Keratinocyte (primary cell): ENCODE results near the gene FN3K. TPM values are rescaled to one million over a fixed set of nuclear protein-coding genes. Genes with fewer than 3 reads are reported as not detected.
"Not testable (repeated sequence)": the region's sequence is repeated elsewhere in the genome, so short reads cannot be mapped to it uniquely, and the experiment has no call there.

Experiments
- DNase-seq: peaks from one replicate; pipeline ENCODE4 v3.0.0-alpha.2; 2011; ENCODE audit warnings: low read depth, missing footprints, low spot score
- FAIRE-seq: peaks from 2 replicates; lab custom pipeline; 2011; peaks lifted over from hg19 to GRCh38; lab: Jason Lieb, UNC
- H2AFZ ChIP-seq: 2 replicates; pipeline ENCODE4 v1.6.0; 2012; ENCODE audit warnings: low read length, control low read depth, inconsistent platforms; ENCODE audit not compliant: control insufficient read depth
- H3K27ac ChIP-seq: 2 replicates; pipeline ENCODE4 v1.5.1; 2011; ENCODE audit warnings: low read length; ENCODE audit not compliant: control insufficient read depth, insufficient read depth
- H3K27me3 ChIP-seq: 3 replicates; pipeline ENCODE4 v1.6.0; 2011; ENCODE audit warnings: low read length; ENCODE audit not compliant: control insufficient read depth, insufficient read depth; ENCODE audit errors: extremely low read depth
- H3K36me3 ChIP-seq, 2 experiments: 2 replicates in 1 of 2; 3 replicates in 1 of 2; pipeline ENCODE4 v1.5.1; 2011; ENCODE audit warnings: low read length in 2 of 2, mild to moderate bottlenecking in 1 of 2; ENCODE audit not compliant: control insufficient read depth in 2 of 2, insufficient read depth in 2 of 2; ENCODE audit errors: extremely low read depth in 1 of 2
- H3K4me1 ChIP-seq: 3 replicates; pipeline ENCODE4 v1.5.1; 2011; ENCODE audit warnings: low read length; ENCODE audit not compliant: control insufficient read depth, insufficient read depth; ENCODE audit errors: extremely low read depth
- H3K4me2 ChIP-seq: 3 replicates; pipeline ENCODE4 v1.6.0; 2011; ENCODE audit warnings: low read depth, low read length; ENCODE audit not compliant: control insufficient read depth, insufficient read depth; ENCODE audit errors: extremely low read depth
- H3K4me3 ChIP-seq, 3 experiments: fragments of 200-600 bp in 1 of 3; sonication (generic) in 1 of 3; 2 replicates in 2 of 3; 3 replicates in 1 of 3; pipeline ENCODE4 v1.5.1; 2011 to 2016; ENCODE audit warnings: low read length in 3 of 3, mild to moderate bottlenecking in 3 of 3, control low read depth in 2 of 3, inconsistent platforms in 1 of 3, low read depth in 1 of 3, mixed read lengths in 1 of 3, mixed run types in 1 of 3, moderate library complexity in 1 of 3; ENCODE audit not compliant: control insufficient read depth in 2 of 3, insufficient read depth in 2 of 3; ENCODE audit errors: extremely low read depth in 1 of 3
- H3K79me2 ChIP-seq: 2 replicates; pipeline ENCODE4 v1.6.0; 2012; ENCODE audit warnings: low read length; ENCODE audit not compliant: control insufficient read depth, insufficient read depth
- H3K9ac ChIP-seq: 3 replicates; pipeline ENCODE4 v1.6.0; 2011; ENCODE audit warnings: low read length; ENCODE audit not compliant: control insufficient read depth, insufficient read depth; ENCODE audit errors: extremely low read depth
- H3K9me1 ChIP-seq: 3 replicates; pipeline ENCODE4 v1.6.0; 2011; ENCODE audit warnings: low read length; ENCODE audit not compliant: control insufficient read depth, insufficient read depth; ENCODE audit errors: extremely low read depth
- H3K9me3 ChIP-seq: 2 replicates; pipeline ENCODE4 v1.5.1; 2012; ENCODE audit warnings: low read depth, low read length; ENCODE audit not compliant: control insufficient read depth
- H4K20me1 ChIP-seq: 3 replicates; pipeline ENCODE4 v1.6.0; 2011; ENCODE audit warnings: low read length; ENCODE audit not compliant: control insufficient read depth, insufficient read depth; ENCODE audit errors: extremely low read depth
- EZH2 ChIP-seq: IDR thresholded peaks from one replicate; pipeline ENCODE4 v1.6.1; 2012; ENCODE audit warnings: inconsistent platforms, mild to moderate bottlenecking, low read length, moderate library complexity
- dilution Hi-C: fragments of 300-500 bp; cut with MboI; formaldehyde crosslinking; loops from one replicate; pipeline ENCODE4 v1.7.0; 2020; ENCODE audit warnings: low sequenced_read_pairs; ENCODE audit not compliant: extremely low pct_ligation_motif_present
- polyA plus RNA-seq, 5 experiments: library from polyadenylated mRNA; depleted of rRNA in 3 of 5; stranded (reverse) in 3 of 5; stranded (forward) in 1 of 5; unstranded in 1 of 5; fragments of >200 nt; gene quantifications; 1 replicate in 1 of 5; 2 replicates in 3 of 5; 3 replicates in 1 of 5; pipeline versions ENCODE4 v1.2.1 to v1.2.3, GENCODE V29; 2011 to 2012; ENCODE audit warnings: missing spikeins in 2 of 5, low read depth in 1 of 5, low replicate concordance in 1 of 5
- TF ChIP-seq, protein P1 (sequence below), 3 experiments: IDR thresholded peaks in 1 of 3; conservative IDR thresholded peaks in 1 of 3; optimal IDR thresholded peaks in 1 of 3; 2 replicates in 2 of 3; 3 replicates in 1 of 3; pipeline versions ENCODE3 to v1.5.1; 2011; ENCODE audit warnings: low read length in 3 of 3, mild to moderate bottlenecking in 3 of 3, moderate library complexity in 2 of 3, control low read depth in 1 of 3, inconsistent platforms in 1 of 3; ENCODE audit not compliant: insufficient read depth in 2 of 3; ENCODE audit errors: extremely low read depth in 1 of 3

FN3K gene
- polyA plus RNA-seq, 1 donor (not counting 4 experiments of a cell fraction or from before 2014, with no cell fraction given) = 0.10 TPM

DNA sequence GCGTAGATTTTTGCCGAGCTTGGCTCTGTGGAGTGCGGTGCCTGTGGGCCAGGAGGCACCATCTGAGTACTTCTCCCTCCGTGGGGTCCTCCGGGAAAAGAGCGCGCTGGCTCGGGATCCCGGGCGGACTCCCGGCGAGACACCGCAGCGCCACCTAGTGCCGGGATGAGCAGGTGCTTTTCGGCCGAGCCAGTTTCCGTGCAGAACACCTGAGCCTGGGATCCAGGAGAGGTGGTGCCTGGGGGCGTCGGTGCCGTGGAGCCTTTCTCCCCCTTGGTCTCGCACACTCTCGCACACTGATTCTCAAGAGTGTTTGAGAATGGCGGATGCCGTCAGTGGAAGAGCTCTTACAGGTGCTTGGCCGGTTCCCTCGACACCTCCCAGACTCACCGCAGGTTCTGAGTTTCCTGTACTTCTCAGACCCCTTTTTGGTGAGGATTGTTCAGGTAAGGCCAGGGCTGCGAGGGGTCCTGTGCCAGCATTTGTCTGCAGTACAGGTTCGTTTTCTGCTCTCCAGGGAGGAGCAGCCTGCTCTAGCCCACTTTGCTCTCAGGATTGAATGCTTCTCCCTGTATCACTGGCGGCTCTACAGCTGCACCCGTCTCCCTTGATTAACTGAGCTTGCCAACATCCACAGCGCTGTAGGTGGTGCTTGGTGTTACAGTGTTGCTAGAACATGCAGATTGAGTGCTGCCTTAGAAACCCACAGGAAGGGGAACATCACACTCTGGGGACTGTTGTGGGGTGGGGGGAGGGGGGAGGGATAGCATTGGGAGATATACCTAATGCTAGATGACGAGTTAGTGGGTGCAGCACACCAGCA, 39.8 kb downstream of the FN3K start:
- H3K9me3 ChIP-seq = no peaks in the 10 kb centered on the region
- no peak overlapping the region for H3K9ac ChIP-seq
- no peak overlapping the region for H3K27ac ChIP-seq
- H3K4me3 ChIP-seq = no peak overlapping the region
- no peaks in the 10 kb centered on the region for H3K9me1 ChIP-seq
- no peaks in the 10 kb centered on the region for H3K4me1 ChIP-seq
- H3K79me2 ChIP-seq = peaks cover 8% of the 10 kb centered on the region
- H2AFZ ChIP-seq = no peak overlapping the region
- peak overlapping the region; percentile 42 for H3K4me2 ChIP-seq
- DNase-seq (no peak), FAIRE-seq (no peak)
- H3K36me3 ChIP-seq = peaks cover 4 to 14% of the 10 kb centered on the region in 2 experiments
- H3K27me3 ChIP-seq = no peaks in the 10 kb centered on the region
- dilution Hi-C loops = no loop called here
- peaks cover 4% of the 10 kb centered on the region for H4K20me1 ChIP-seq
- TF ChIP-seq, protein P1, sequence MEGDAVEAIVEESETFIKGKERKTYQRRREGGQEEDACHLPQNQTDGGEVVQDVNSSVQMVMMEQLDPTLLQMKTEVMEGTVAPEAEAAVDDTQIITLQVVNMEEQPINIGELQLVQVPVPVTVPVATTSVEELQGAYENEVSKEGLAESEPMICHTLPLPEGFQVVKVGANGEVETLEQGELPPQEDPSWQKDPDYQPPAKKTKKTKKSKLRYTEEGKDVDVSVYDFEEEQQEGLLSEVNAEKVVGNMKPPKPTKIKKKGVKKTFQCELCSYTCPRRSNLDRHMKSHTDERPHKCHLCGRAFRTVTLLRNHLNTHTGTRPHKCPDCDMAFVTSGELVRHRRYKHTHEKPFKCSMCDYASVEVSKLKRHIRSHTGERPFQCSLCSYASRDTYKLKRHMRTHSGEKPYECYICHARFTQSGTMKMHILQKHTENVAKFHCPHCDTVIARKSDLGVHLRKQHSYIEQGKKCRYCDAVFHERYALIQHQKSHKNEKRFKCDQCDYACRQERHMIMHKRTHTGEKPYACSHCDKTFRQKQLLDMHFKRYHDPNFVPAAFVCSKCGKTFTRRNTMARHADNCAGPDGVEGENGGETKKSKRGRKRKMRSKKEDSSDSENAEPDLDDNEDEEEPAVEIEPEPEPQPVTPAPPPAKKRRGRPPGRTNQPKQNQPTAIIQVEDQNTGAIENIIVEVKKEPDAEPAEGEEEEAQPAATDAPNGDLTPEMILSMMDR (optimal IDR thresholded peaks at IDR 0.05 in 1 of 3, IDR thresholded peaks at IDR 0.05 in 1 of 3, conservative IDR thresholded peaks at IDR 0.05 in 1 of 3; ENCODE audit: extremely low read depth in 1 of 3, insufficient read depth in 2 of 3, low read length in 3 of 3) = peak; percentile 91 to 93 (median 92)
- TF ChIP-seq EZH2 = no peak

DNA sequence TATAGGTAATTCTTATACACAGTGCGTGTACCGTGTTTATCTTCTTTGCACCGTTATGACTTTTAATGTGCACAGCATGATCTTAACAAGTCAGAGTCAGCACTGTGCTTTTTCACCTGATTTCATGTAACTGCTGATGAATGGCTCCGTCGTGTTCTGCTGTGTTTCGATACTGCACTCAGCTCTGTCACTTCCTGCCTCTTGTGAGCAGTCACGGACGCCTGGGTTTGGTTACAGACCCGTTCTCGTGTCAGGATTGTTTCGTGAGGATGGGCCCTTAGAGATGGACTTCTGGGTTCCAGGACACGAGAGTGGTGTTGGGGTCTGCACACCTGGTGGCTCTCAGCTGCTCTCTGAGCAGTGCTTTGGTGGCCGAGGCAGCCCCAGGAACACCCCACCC, 41.0 kb downstream of the FN3K start:
- dilution Hi-C loops = no loop called here
- no peaks in the 10 kb centered on the region for H3K4me1 ChIP-seq
- no peak overlapping the region for H3K27ac ChIP-seq
- H3K9ac ChIP-seq = no peak overlapping the region
- no peak overlapping the region for H3K4me3 ChIP-seq
- H3K36me3 ChIP-seq = peaks cover 6 to 14% of the 10 kb centered on the region in 2 experiments
- FAIRE-seq = no peak
- H2AFZ ChIP-seq = no peak overlapping the region
- no peak overlapping the region for H3K4me2 ChIP-seq
- no peak for DNase-seq
- no peaks in the 10 kb centered on the region for H3K9me1 ChIP-seq
- H4K20me1 ChIP-seq = peaks cover 4% of the 10 kb centered on the region
- H3K9me3 ChIP-seq = no peaks in the 10 kb centered on the region
- no peaks in the 10 kb centered on the region for H3K27me3 ChIP-seq
- no peak for TF ChIP-seq EZH2
- TF ChIP-seq, protein P1 (optimal IDR thresholded peaks at IDR 0.05 in 1 of 3, IDR thresholded peaks at IDR 0.05 in 1 of 3, conservative IDR thresholded peaks at IDR 0.05 in 1 of 3; ENCODE audit: extremely low read depth in 1 of 3, insufficient read depth in 2 of 3, low read length in 3 of 3) = no peak
- H3K79me2 ChIP-seq = peaks cover 8% of the 10 kb centered on the region

DNA sequence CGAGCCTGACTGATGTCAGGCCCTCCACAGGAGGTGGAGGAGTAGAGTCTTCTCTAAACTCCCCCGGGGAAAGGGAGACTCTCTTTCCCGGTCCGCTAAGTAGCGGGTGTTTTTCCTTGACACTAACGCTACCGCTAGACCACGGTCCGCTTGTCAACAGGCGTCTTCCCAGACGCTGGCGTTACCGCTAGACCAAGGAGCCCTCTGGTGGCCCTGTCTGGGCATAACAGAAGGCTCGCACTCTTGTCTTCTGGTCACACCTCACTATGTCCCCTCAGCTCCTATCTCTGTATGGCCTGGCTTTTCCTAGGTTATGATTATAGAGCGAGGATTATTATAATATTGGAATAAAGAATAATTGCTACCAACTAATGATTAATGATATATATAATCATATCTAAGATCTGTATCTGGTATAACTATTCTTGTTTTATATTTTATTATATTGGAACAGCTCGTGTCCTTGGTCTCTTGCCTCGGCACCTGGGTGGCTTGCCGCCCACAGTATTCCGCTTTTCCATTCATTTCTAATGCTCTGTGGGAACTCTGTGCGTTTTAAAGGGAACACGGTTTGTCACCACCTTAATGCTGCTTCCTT, 42.5 kb downstream of the FN3K start:
- FAIRE-seq, H3K9me3 ChIP-seq, H3K9ac ChIP-seq, H3K4me3 ChIP-seq, H3K4me1 ChIP-seq, H3K27ac ChIP-seq, H3K4me2 ChIP-seq, H3K9me1 ChIP-seq, H2AFZ ChIP-seq, H4K20me1 ChIP-seq, H3K79me2 ChIP-seq, dilution Hi-C loops, H3K27me3 ChIP-seq, DNase-seq: not testable (repeated sequence)
- peaks cover 10 to 17% of the 10 kb centered on the region in 2 experiments for H3K36me3 ChIP-seq
